SK-N-SH (cell line): ENCODE data around the gene SGTA. TPM values are rescaled to one million over a fixed set of nuclear protein-coding genes. Genes with fewer than 3 reads are reported as not detected.

Experiments
- CTCF ChIA-PET: fragments of 300-600, 350-600 bp; formaldehyde crosslinking; extraction: SDS; loops from one replicate; lab custom pipeline; 2021; lab: Yijun Ruan, JAX
- POLR2A ChIA-PET: fragments of 350-600 bp; sonication (Branson Sonifier 250); formaldehyde crosslinking; extraction: SDS; loops from one replicate; lab custom pipeline; 2020; ENCODE audit warnings: antibody characterized with exemption, inconsistent platforms; lab: Yijun Ruan, JAX
- DNase-seq: peaks from one replicate; pipeline ENCODE4 v3.0.0; 2012
- H2AFZ ChIP-seq: fragments of 200-600 bp; sonication (generic); 2 replicates; pipeline ENCODE4 v1.8.1; 2016; ENCODE audit warnings: antibody characterized with exemption, mild to moderate bottlenecking, low read depth
- H3F3A ChIP-seq: fragments of 200-600 bp; sonication (generic); replicated peaks from 2 replicates; pipeline ENCODE3; 2016; ENCODE audit warnings: antibody characterized with exemption, mild to moderate bottlenecking; ENCODE audit not compliant: insufficient read depth
- H3K27ac ChIP-seq, 2 experiments: fragments of 200-500 bp in 1 of 2; fragments of 200-600 bp in 1 of 2; sonication (Bioruptor generic) in 1 of 2; sonication (generic), shearing (Covaris generic) in 1 of 2; 2 replicates each; pipeline versions ENCODE4 v1.5.1 to v1.6.1; 2014 to 2016; ENCODE audit warnings: low read depth in 2 of 2, inconsistent platforms in 1 of 2, low read length in 1 of 2, mild to moderate bottlenecking in 1 of 2, mixed read lengths in 1 of 2
- H3K27me3 ChIP-seq: fragments of 200-600 bp; sonication (generic), shearing (Covaris generic); 2 replicates; pipeline ENCODE4 v1.6.1; 2016; ENCODE audit warnings: mixed run types; ENCODE audit not compliant: insufficient read depth
- H3K36me3 ChIP-seq, 2 experiments: fragments of 200-500 bp in 1 of 2; fragments of 200-600 bp in 1 of 2; sonication (Bioruptor generic) in 1 of 2; sonication (generic) in 1 of 2; replicated peaks in 1 of 2; 2 replicates each; pipeline versions ENCODE3 to v1.5.1; 2014 to 2016; ENCODE audit warnings: low read length in 1 of 2, mild to moderate bottlenecking in 1 of 2; ENCODE audit not compliant: insufficient read depth in 2 of 2, control insufficient read depth in 1 of 2
- H3K4me1 ChIP-seq, 2 experiments: fragments of 200-500 bp in 1 of 2; fragments of 200-600 bp in 1 of 2; sonication (Bioruptor generic) in 1 of 2; sonication (generic), shearing (Covaris generic) in 1 of 2; 2 replicates each; pipeline versions ENCODE4 v1.5.1 to v1.6.1; 2014 to 2016; ENCODE audit warnings: low read depth in 1 of 2, low read length in 1 of 2, mixed run types in 1 of 2; ENCODE audit not compliant: insufficient read depth in 2 of 2, control insufficient read depth in 1 of 2
- H3K4me2 ChIP-seq: fragments of 200-600 bp; sonication (generic), shearing (Covaris generic); 2 replicates; pipeline ENCODE4 v1.6.1; 2017; ENCODE audit warnings: mixed run types
- H3K4me3 ChIP-seq, 2 experiments: fragments of 200-500 bp in 1 of 2; fragments of 200-600 bp in 1 of 2; sonication (Bioruptor generic) in 1 of 2; sonication (generic), shearing (Covaris generic) in 1 of 2; 2 replicates each; pipeline versions ENCODE4 v1.5.1 to v1.8.1; 2014 to 2016; ENCODE audit warnings: low read depth in 2 of 2, inconsistent platforms in 1 of 2, low read length in 1 of 2, mild to moderate bottlenecking in 1 of 2, mixed read lengths in 1 of 2, moderate library complexity in 1 of 2
- H3K79me2 ChIP-seq: fragments of 200-600 bp; sonication (generic); 2 replicates; pipeline ENCODE4 v1.8.1; 2017; ENCODE audit warnings: mild to moderate bottlenecking; ENCODE audit not compliant: insufficient read depth
- H3K9ac ChIP-seq: fragments of 200-600 bp; sonication (generic); 2 replicates; pipeline ENCODE4 v1.6.1; 2017; ENCODE audit warnings: mixed run types
- H3K9me2 ChIP-seq: fragments of 200-600 bp; sonication (generic); 2 replicates; pipeline ENCODE4 v1.6.1; 2017; ENCODE audit warnings: mixed run types
- H3K9me3 ChIP-seq: fragments of 200-600 bp; sonication (generic); 2 replicates; pipeline ENCODE4 v1.6.1; 2017; ENCODE audit warnings: mixed run types, mild to moderate bottlenecking, moderate library complexity
- H4K20me1 ChIP-seq: fragments of 200-600 bp; sonication (generic); 2 replicates; pipeline ENCODE4 v1.6.1; 2017; ENCODE audit warnings: mild to moderate bottlenecking, mixed run types; ENCODE audit not compliant: insufficient read depth
- CTCF ChIP-seq: fragments of 200-600 bp; sonication (generic); IDR thresholded peaks from 2 replicates; pipeline ENCODE4 v1.6.1; 2017; ENCODE audit warnings: antibody characterized with exemption, mild to moderate bottlenecking, moderate library complexity
- ELF1 ChIP-seq: IDR thresholded peaks from 2 replicates; pipeline ENCODE4 v1.4.0; 2012
- EP300 ChIP-seq, 2 experiments: IDR thresholded peaks; 2 replicates each; pipeline versions ENCODE4 v1.4.0 to v1.6.1; 2012; ENCODE audit warnings: borderline replicate concordance in 1 of 2, low read depth in 1 of 2, low read length in 1 of 2
- FOXM1 ChIP-seq: IDR thresholded peaks from 2 replicates; pipeline ENCODE4 v1.4.0; 2012; ENCODE audit warnings: low read depth, mild to moderate bottlenecking
- GATA2 ChIP-seq: sonication (generic); formaldehyde crosslinking; IDR thresholded peaks from 2 replicates; pipeline ENCODE4 v1.5.0; 2020; ENCODE audit warnings: mild to moderate bottlenecking, missing genetic modification reagents
- NFIC ChIP-seq: IDR thresholded peaks from 2 replicates; pipeline ENCODE4 v1.4.0; 2012; ENCODE audit warnings: borderline replicate concordance
- POLR2AphosphoS5 ChIP-seq: IDR thresholded peaks from 2 replicates; pipeline ENCODE4 v1.6.1; 2012; ENCODE audit warnings: low read depth, low read length
- RAD21 ChIP-seq: IDR thresholded peaks from 2 replicates; pipeline ENCODE4 v1.6.1; 2012; ENCODE audit warnings: mild to moderate bottlenecking, low read length
- RCOR1 ChIP-seq: fragments of 150-350 bp; IDR thresholded peaks from 2 replicates; pipeline ENCODE4 v1.6.1; 2017; ENCODE audit warnings: antibody characterized with exemption, low read length
- RFX5 ChIP-seq: IDR thresholded peaks from 2 replicates; pipeline ENCODE4 v1.6.1; 2012; ENCODE audit warnings: mild to moderate bottlenecking, improper control_type of control experiment, low read length
- RXRA ChIP-seq: IDR thresholded peaks from 2 replicates; pipeline ENCODE4 v1.4.0; 2012; ENCODE audit warnings: low read depth, mild to moderate bottlenecking, borderline replicate concordance
- SMC3 ChIP-seq: IDR thresholded peaks from 2 replicates; pipeline ENCODE4 v1.6.1; 2012; ENCODE audit warnings: low read depth, low read length, improper control_type of control experiment
- USF2 ChIP-seq: fragments of 150-350 bp; IDR thresholded peaks from 2 replicates; pipeline ENCODE4 v1.6.1; 2017; ENCODE audit warnings: antibody characterized with exemption, low read length, low read depth, borderline replicate concordance
- WGBS: methylation state at CpG from one replicate; pipeline ENCODE4 v1.1.6; 2017; ENCODE audit warnings: low lambda C conversion rate; 5-methylcytosine and 5-hydroxymethylcytosine counted together
- polyA plus RNA-seq, 3 experiments: library from polyadenylated mRNA; depleted of rRNA; stranded (reverse); fragments of >200 nt; gene quantifications; 2 replicates each; pipeline ENCODE4 v1.2.3, GENCODE V29; 2012
- TF ChIP-seq, protein P1 (sequence below): IDR thresholded peaks from 2 replicates; pipeline ENCODE4 v1.6.1; 2012; ENCODE audit warnings: mild to moderate bottlenecking, low read depth, low read length, moderate library complexity
- TF ChIP-seq, protein P2 (sequence below): fragments of 150-350 bp; IDR thresholded peaks from 2 replicates; pipeline ENCODE4 v1.6.1; 2016; ENCODE audit warnings: mild to moderate bottlenecking, low read depth, low read length

Gene SGTA
- polyA plus RNA-seq, 1 of the 3 experiments (the other 2 are of a cell fraction), result 78.4 TPM

GRCh38 chr19:2735374-2735773, 47.7 kb downstream of the SGTA start:
- no peak overlapping the region for H3K27ac ChIP-seq
- peaks cover 15% of the 10 kb centered on the region for H3K79me2 ChIP-seq
- no peak for DNase-seq
- H3K27me3 ChIP-seq, result no peaks in the 10 kb centered on the region
- POLR2A ChIA-PET, result no interaction called here
- H4K20me1 ChIP-seq, result no peaks in the 10 kb centered on the region
- no peak overlapping the region for H3K4me3 ChIP-seq
- TF ChIP-seq POLR2AphosphoS5 (no peak), RFX5 (no peak), SMC3 (no peak), FOXM1 (no peak), CTCF (no peak), USF2 (no peak), RCOR1 (no peak)
- TF ChIP-seq, protein P1, sequence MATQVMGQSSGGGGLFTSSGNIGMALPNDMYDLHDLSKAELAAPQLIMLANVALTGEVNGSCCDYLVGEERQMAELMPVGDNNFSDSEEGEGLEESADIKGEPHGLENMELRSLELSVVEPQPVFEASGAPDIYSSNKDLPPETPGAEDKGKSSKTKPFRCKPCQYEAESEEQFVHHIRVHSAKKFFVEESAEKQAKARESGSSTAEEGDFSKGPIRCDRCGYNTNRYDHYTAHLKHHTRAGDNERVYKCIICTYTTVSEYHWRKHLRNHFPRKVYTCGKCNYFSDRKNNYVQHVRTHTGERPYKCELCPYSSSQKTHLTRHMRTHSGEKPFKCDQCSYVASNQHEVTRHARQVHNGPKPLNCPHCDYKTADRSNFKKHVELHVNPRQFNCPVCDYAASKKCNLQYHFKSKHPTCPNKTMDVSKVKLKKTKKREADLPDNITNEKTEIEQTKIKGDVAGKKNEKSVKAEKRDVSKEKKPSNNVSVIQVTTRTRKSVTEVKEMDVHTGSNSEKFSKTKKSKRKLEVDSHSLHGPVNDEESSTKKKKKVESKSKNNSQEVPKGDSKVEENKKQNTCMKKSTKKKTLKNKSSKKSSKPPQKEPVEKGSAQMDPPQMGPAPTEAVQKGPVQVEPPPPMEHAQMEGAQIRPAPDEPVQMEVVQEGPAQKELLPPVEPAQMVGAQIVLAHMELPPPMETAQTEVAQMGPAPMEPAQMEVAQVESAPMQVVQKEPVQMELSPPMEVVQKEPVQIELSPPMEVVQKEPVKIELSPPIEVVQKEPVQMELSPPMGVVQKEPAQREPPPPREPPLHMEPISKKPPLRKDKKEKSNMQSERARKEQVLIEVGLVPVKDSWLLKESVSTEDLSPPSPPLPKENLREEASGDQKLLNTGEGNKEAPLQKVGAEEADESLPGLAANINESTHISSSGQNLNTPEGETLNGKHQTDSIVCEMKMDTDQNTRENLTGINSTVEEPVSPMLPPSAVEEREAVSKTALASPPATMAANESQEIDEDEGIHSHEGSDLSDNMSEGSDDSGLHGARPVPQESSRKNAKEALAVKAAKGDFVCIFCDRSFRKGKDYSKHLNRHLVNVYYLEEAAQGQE, result no peak
- CTCF ChIA-PET, result interaction anchor here (1.3 to 2.3 kb wide), 3 partner anchors 12 to 87 kb away, joined by 3 to 9 read pairs (median 4); no protein-coding TSS in a partner anchor
- peaks cover 0 to 5% of the 10 kb centered on the region in 2 experiments; a peak in 1 of 4 replicates for H3K4me1 ChIP-seq
- no peaks in the 10 kb centered on the region for H3K9me3 ChIP-seq
- WGBS, result 100% methylated on average over 3 of the region's 12 CpGs
- H3K9me2 ChIP-seq, result no peaks in the 10 kb centered on the region
- H3K9ac ChIP-seq, result no peak overlapping the region
- peaks cover 2 to 30% of the 10 kb centered on the region in 2 experiments for H3K36me3 ChIP-seq
- H2AFZ ChIP-seq, result no peak overlapping the region
- no peak overlapping the region for H3K4me2 ChIP-seq
- H3F3A ChIP-seq, result no peaks in the 10 kb centered on the region

GRCh38 chr19:2734589-2735288, 48.3 kb downstream of the SGTA start:
- Histone ChIP-seq H3K9ac (no peak overlapping the region), H3K4me1 (peaks cover 0 to 5% of the 10 kb centered on the region in 2 experiments; a peak in 1 of 4 replicates), H2AFZ (no peak overlapping the region), H3K4me2 (no peak overlapping the region), H3K27ac (no peak overlapping the region), H4K20me1 (no peaks in the 10 kb centered on the region), H3K9me3 (no peaks in the 10 kb centered on the region), H3K4me3 (no peak overlapping the region), H3K79me2 (peaks cover 15% of the 10 kb centered on the region), H3K9me2 (no peaks in the 10 kb centered on the region), H3K27me3 (no peaks in the 10 kb centered on the region), H3F3A (no peaks in the 10 kb centered on the region), H3K36me3 (peaks cover 2 to 30% of the 10 kb centered on the region in 2 experiments)
- ChIA-PET CTCF (interaction anchor here (1.5 to 2.3 kb wide), 2 partner anchors 15 to 86 kb away, joined by 3 to 9 read pairs; no protein-coding TSS in a partner anchor), POLR2A (no interaction called here)
- WGBS, result 94% methylated on average over 20 of the region's 26 CpGs
- no peak for DNase-seq
- TF ChIP-seq RXRA (no peak), NFIC (no peak), ELF1 (no peak), RCOR1 (no peak), RAD21 (no peak), CTCF (no peak), EP300 (IDR thresholded peaks at IDR 0.05; ENCODE audit: borderline replicate concordance in 1 of 2, low read depth in 1 of 2, low read length in 1 of 2) (no peak), GATA2 (CRISPR knock-in tag) (no peak)
- TF ChIP-seq, protein P2, sequence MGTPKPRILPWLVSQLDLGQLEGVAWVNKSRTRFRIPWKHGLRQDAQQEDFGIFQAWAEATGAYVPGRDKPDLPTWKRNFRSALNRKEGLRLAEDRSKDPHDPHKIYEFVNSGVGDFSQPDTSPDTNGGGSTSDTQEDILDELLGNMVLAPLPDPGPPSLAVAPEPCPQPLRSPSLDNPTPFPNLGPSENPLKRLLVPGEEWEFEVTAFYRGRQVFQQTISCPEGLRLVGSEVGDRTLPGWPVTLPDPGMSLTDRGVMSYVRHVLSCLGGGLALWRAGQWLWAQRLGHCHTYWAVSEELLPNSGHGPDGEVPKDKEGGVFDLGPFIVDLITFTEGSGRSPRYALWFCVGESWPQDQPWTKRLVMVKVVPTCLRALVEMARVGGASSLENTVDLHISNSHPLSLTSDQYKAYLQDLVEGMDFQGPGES, result no peak
